ENCODE results near the gene TYK2. TPM values are rescaled to one million over a fixed set of nuclear protein-coding genes. Genes with fewer than 3 reads are reported as not detected.

TYK2 gene
- total and polyA plus RNA-seq, 9 of the 15 experiments (the other 6 are each of a cell fraction or from before 2014, with no cell fraction given) = 15.0 to 182 (median 85.9) TPM

GRCh38 chr19:10332965-10333757 is 47.2 kb downstream of the TYK2 start, which contains the start of gene RAVER1 (continued):
- TF ChIP-seq HBP1 (CRISPR knock-in tag; IDR thresholded peaks at IDR 0.05) (no peak), MED1 (CRISPR knock-in tag; IDR thresholded peaks at IDR 0.05; ENCODE audit: borderline replicate concordance) (0 out of 2 replicates have a peak, but pooled peaks have one; percentile 78), NRF1 (conservative IDR thresholded peaks at IDR 0.05 in 1 of 2, IDR thresholded peaks at IDR 0.05 in 1 of 2) (peak; percentile 93 to 94), NFIC (IDR thresholded peaks at IDR 0.05) (peak; percentile 32; the same call in 1 of the 2 replicates), ERF (CRISPR knock-in tag; IDR thresholded peaks at IDR 0.05) (0 out of 2 replicates have a peak, but pooled peaks have one; percentile 72), RFX5 (IDR thresholded peaks at IDR 0.05; ENCODE audit: low read depth, low read length) (no peak), MAX (CRISPR knock-in tag; IDR thresholded peaks at IDR 0.05) (peak; percentile 84), SP1 (CRISPR knock-in tag; IDR thresholded peaks at IDR 0.05) (peak; percentile 85), ARID3B (CRISPR knock-in tag; IDR thresholded peaks at IDR 0.05; ENCODE audit: borderline replicate concordance) (no peak), ZNF121 (CRISPR knock-in tag; conservative IDR thresholded peaks at IDR 0.05) (no peak), POLR2AphosphoS2 (IDR thresholded peaks at IDR 0.05; ENCODE audit: low read length) (no peak)
- TF ChIP-seq, protein P1, sequence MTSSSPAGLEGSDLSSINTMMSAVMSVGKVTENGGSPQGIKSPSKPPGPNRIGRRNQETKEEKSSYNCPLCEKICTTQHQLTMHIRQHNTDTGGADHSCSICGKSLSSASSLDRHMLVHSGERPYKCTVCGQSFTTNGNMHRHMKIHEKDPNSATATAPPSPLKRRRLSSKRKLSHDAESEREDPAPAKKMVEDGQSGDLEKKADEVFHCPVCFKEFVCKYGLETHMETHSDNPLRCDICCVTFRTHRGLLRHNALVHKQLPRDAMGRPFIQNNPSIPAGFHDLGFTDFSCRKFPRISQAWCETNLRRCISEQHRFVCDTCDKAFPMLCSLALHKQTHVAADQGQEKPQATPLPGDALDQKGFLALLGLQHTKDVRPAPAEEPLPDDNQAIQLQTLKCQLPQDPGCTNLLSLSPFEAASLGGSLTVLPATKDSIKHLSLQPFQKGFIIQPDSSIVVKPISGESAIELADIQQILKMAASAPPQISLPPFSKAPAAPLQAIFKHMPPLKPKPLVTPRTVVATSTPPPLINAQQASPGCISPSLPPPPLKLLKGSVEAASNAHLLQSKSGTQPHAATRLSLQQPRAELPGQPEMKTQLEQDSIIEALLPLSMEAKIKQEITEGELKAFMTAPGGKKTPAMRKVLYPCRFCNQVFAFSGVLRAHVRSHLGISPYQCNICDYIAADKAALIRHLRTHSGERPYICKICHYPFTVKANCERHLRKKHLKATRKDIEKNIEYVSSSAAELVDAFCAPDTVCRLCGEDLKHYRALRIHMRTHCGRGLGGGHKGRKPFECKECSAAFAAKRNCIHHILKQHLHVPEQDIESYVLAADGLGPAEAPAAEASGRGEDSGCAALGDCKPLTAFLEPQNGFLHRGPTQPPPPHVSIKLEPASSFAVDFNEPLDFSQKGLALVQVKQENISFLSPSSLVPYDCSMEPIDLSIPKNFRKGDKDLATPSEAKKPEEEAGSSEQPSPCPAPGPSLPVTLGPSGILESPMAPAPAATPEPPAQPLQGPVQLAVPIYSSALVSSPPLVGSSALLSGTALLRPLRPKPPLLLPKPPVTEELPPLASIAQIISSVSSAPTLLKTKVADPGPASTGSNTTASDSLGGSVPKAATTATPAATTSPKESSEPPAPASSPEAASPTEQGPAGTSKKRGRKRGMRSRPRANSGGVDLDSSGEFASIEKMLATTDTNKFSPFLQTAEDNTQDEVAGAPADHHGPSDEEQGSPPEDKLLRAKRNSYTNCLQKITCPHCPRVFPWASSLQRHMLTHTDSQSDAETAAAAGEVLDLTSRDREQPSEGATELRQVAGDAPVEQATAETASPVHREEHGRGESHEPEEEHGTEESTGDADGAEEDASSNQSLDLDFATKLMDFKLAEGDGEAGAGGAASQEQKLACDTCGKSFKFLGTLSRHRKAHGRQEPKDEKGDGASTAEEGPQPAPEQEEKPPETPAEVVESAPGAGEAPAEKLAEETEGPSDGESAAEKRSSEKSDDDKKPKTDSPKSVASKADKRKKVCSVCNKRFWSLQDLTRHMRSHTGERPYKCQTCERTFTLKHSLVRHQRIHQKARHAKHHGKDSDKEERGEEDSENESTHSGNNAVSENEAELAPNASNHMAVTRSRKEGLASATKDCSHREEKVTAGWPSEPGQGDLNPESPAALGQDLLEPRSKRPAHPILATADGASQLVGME (CRISPR knock-in tag; IDR thresholded peaks at IDR 0.05) = no peak
- TF ChIP-seq, protein P2, sequence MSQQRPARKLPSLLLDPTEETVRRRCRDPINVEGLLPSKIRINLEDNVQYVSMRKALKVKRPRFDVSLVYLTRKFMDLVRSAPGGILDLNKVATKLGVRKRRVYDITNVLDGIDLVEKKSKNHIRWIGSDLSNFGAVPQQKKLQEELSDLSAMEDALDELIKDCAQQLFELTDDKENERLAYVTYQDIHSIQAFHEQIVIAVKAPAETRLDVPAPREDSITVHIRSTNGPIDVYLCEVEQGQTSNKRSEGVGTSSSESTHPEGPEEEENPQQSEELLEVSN (IDR thresholded peaks at IDR 0.05; ENCODE audit: borderline replicate concordance in 1 of 2, extremely low read depth in 1 of 2, insufficient read depth in 1 of 2, insufficient read length in 1 of 2, low read depth in 1 of 2, low read length in 1 of 2, poor library complexity in 1 of 2, severe bottlenecking in 1 of 2) = peak; percentile 18 to 62
- TF ChIP-seq, protein P3, sequence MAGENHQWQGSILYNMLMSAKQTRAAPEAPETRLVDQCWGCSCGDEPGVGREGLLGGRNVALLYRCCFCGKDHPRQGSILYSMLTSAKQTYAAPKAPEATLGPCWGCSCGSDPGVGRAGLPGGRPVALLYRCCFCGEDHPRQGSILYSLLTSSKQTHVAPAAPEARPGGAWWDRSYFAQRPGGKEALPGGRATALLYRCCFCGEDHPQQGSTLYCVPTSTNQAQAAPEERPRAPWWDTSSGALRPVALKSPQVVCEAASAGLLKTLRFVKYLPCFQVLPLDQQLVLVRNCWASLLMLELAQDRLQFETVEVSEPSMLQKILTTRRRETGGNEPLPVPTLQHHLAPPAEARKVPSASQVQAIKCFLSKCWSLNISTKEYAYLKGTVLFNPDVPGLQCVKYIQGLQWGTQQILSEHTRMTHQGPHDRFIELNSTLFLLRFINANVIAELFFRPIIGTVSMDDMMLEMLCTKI (IDR thresholded peaks at IDR 0.05; ENCODE audit: partially characterized antibody) = no peak

All from K562 (cell line).